Measurements from ENCODE around the gene C15orf61.

C15orf61 gene

GRCh38 chr15:67569668-67570067, 48.7 kb downstream of the C15orf61 start:
- H3K4me3 ChIP-seq (ENCODE audit: low read depth in 1 of 2, low read length in 1 of 2), result no peak overlapping the region
- no peak for TF ChIP-seq CTCF (IDR thresholded peaks at IDR 0.05)
- H3K4me1 ChIP-seq (ENCODE audit: control insufficient read depth in 1 of 2, insufficient read depth in 1 of 2, low read depth in 1 of 2, low read length in 1 of 2), result no peaks in the 10 kb centered on the region
- no peaks in the 10 kb centered on the region for H3K9me3 ChIP-seq
- H3K27ac ChIP-seq, result no peak overlapping the region
- no peaks in the 10 kb centered on the region for H3K27me3 ChIP-seq
- peaks cover 5% of the 10 kb centered on the region for H3K36me3 ChIP-seq

GRCh38 chr15:67570875-67571647, 50.1 kb downstream of the C15orf61 start:
- no peaks in the 10 kb centered on the region for H3K27me3 ChIP-seq
- H3K36me3 ChIP-seq, result peaks cover 5% of the 10 kb centered on the region
- no peak for TF ChIP-seq CTCF (IDR thresholded peaks at IDR 0.05)
- no peak overlapping the region for H3K4me3 ChIP-seq (ENCODE audit: low read depth in 1 of 2, low read length in 1 of 2)
- H3K4me1 ChIP-seq (ENCODE audit: control insufficient read depth in 1 of 2, insufficient read depth in 1 of 2, low read depth in 1 of 2, low read length in 1 of 2), result no peaks in the 10 kb centered on the region
- no peak overlapping the region for H3K27ac ChIP-seq
- H3K9me3 ChIP-seq, result no peaks in the 10 kb centered on the region

- H3K9me3 ChIP-seq, result no peaks in the 10 kb centered on the region
- no peak overlapping the region for H3K27ac ChIP-seq
- no peaks in the 10 kb centered on the region for H3K27me3 ChIP-seq
- peaks cover 5% of the 10 kb centered on the region for H3K36me3 ChIP-seq
- no peak overlapping the region for H3K4me3 ChIP-seq (ENCODE audit: low read depth in 1 of 2, low read length in 1 of 2)
- no peak for TF ChIP-seq CTCF (IDR thresholded peaks at IDR 0.05)
- no peaks in the 10 kb centered on the region for H3K4me1 ChIP-seq (ENCODE audit: control insufficient read depth in 1 of 2, insufficient read depth in 1 of 2, low read depth in 1 of 2, low read length in 1 of 2)
These were observed 50.9 kb downstream of the C15orf61 start for GRCh38 chr15:67571648-67572415.

GRCh38 chr15:67573194-67573593, 52.3 kb downstream of the C15orf61 start:
- Histone ChIP-seq H3K4me1 (ENCODE audit: control insufficient read depth in 1 of 2, insufficient read depth in 1 of 2, low read depth in 1 of 2, low read length in 1 of 2) (no peaks in the 10 kb centered on the region), H3K36me3 (peaks cover 5% of the 10 kb centered on the region), H3K9me3 (no peaks in the 10 kb centered on the region), H3K27ac (no peak overlapping the region), H3K4me3 (ENCODE audit: low read depth in 1 of 2, low read length in 1 of 2) (no peak overlapping the region), H3K27me3 (no peaks in the 10 kb centered on the region)
- TF ChIP-seq CTCF (IDR thresholded peaks at IDR 0.05), result no peak

GRCh38 chr15:67575039-67575502, 54.1 kb downstream of the C15orf61 start:
- no peaks in the 10 kb centered on the region for H3K27me3 ChIP-seq
- H3K4me3 ChIP-seq (ENCODE audit: low read depth in 1 of 2, low read length in 1 of 2), result no peak overlapping the region
- H3K27ac ChIP-seq, result no peak overlapping the region
- H3K36me3 ChIP-seq, result peaks cover 5% of the 10 kb centered on the region
- no peaks in the 10 kb centered on the region for H3K9me3 ChIP-seq
- no peaks in the 10 kb centered on the region for H3K4me1 ChIP-seq (ENCODE audit: control insufficient read depth in 1 of 2, insufficient read depth in 1 of 2, low read depth in 1 of 2, low read length in 1 of 2)
- no peak for TF ChIP-seq CTCF (IDR thresholded peaks at IDR 0.05)
